ENCODE data around the gene L3MBTL4.

DNA sequence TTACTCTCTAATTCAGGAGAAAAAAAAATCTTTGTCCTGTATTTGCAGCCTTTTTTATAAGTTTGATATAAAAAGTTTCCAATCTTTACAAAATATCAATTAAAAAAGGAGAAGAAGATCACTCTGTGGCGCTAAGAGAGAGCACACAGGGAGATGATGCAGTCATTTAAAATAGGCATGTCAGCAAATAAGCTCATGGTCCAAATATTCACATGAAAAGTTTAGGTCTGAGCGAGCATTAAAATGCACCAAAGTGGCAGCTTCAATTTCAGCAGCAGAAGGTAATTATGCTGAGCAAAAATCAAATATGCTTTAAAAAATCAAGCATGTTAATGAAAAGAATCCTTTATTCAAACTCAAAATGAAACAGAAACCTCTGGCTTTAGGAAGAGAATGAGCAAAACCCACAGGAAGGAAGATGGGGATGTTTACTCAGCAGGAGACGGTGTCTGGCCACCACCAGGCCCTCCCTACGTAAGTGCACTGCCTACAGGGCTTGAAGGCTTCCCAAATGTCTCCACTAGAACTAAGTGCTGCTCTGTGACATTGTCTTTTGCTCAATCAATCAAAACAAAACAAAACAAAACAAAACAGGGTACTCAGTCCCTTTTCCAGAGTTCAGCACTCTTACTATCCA lies 120.4 kb downstream of the L3MBTL4 start:
- TF ChIP-seq POLR2A (IDR thresholded peaks at IDR 0.05; ENCODE audit: low read depth, low read length) (no peak), POLR2AphosphoS5 (IDR thresholded peaks at IDR 0.05; ENCODE audit: low read depth, low read length) (no peak), TAF1 (IDR thresholded peaks at IDR 0.05; ENCODE audit: borderline replicate concordance, low read depth, low read length) (no peak)

Data from GM12892 (cell line).